ENCODE measurements around the gene CWC27.

The CWC27 gene

DNA sequence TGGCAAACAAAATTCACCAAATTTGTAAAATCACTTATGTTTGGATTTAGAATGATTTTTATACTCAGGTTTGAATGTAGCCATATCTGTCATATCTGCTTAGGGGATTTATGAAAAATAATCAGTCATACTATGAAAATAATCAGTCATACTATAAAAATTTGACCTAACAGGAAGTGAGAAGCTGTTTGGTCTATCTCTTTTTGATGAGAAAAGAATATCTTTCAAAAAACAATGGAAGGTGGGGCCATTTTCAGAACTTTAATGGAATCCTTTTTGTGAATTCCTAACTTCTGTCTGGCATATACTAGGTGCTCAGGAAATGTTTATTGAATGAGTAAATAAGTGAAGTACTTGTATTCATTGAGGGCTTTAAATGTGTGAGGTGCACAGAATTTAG is 70.1 kb downstream of the CWC27 start:
- no peak for ATAC-seq
- peaks cover 4% of the 10 kb centered on the region for H3K4me1 Mint-ChIP-seq
- no peak overlapping the region for H3K4me3 Mint-ChIP-seq
- DNase-seq, result no peak
- no peak overlapping the region for H3K27ac Mint-ChIP-seq
- no peaks in the 10 kb centered on the region for H3K9me3 Mint-ChIP-seq
- H3K36me3 Mint-ChIP-seq (ENCODE audit: low read depth), result peaks cover 29% of the 10 kb centered on the region
- no peaks in the 10 kb centered on the region for H3K27me3 Mint-ChIP-seq

DNA sequence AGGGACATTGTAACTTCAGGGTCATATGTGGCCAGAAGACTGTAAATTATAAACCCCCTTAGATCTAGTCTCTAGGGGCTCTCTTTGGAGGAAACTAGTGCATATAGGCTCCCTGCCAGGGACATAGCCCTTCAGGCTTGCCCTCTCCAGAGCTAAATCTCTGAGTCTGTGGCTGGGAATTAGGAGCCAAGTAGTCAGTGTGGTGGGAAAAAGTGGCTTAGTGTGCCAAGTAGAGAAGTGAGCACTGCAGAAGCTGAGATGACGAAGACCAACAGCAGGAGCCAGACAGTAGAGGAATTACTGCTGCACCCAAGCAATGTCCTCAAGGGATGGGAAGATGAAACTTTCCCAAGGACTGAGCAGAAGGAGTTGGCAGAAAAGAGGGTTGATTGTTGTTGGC is 71.2 kb downstream of the CWC27 start:
- no peak for ATAC-seq
- DNase-seq, result no peak
- H3K4me3 Mint-ChIP-seq, result no peak overlapping the region
- no peaks in the 10 kb centered on the region for H3K9me3 Mint-ChIP-seq
- no peaks in the 10 kb centered on the region for H3K27me3 Mint-ChIP-seq
- H3K4me1 Mint-ChIP-seq, result peaks cover 4% of the 10 kb centered on the region
- H3K36me3 Mint-ChIP-seq (ENCODE audit: low read depth), result peaks cover 40% of the 10 kb centered on the region
- H3K27ac Mint-ChIP-seq, result no peak overlapping the region

DNA sequence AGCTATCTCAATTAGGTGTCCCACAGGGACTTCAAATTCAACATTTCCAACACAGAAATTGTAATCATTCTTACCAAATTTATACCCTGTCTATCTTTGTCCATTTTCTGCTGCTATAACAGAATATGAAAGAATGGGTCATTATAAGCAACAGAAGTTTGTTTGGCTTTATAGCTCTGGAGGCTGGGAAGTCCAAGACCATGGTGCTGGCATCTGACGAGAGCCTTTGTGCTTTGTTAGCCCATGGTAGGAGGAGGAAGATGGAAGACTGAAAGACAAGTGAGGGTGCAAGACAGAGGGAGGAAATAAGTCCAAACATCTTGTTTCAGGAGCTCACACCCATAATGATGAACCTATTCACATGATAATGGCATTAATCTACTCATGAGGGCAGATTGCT is 72.2 kb downstream of the CWC27 start:
- H3K9me3 Mint-ChIP-seq, result peaks cover 10% of the 10 kb centered on the region
- no peak overlapping the region for H3K27ac Mint-ChIP-seq
- H3K27me3 Mint-ChIP-seq, result no peaks in the 10 kb centered on the region
- H3K36me3 Mint-ChIP-seq (ENCODE audit: low read depth), result peaks cover 49% of the 10 kb centered on the region
- no peak overlapping the region for H3K4me3 Mint-ChIP-seq
- no peak for DNase-seq
- peaks cover 4% of the 10 kb centered on the region for H3K4me1 Mint-ChIP-seq
- no peak for ATAC-seq

DNA sequence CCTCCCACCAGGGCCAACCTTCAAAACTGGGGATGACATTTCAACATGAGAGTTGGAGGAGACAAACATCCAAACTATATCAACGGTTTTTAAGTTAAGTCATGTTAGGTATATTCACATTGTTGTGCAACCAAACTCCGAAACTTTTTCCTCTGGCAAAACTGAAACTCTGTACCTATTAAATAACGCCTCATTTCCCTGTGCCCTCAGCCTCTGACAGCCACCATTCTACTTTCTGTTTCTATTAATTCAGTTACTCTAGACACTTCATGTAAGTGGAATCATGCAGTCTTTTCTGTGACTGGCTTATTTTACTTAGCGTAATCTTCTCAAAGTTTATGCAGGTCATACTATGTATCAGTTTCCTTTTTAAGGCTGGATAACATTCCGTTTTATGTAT is 85.0 kb downstream of the CWC27 start:
- Mint-ChIP-seq H3K27me3 (no peaks in the 10 kb centered on the region), H3K27ac (no peak overlapping the region), H3K4me3 (no peak overlapping the region), H3K36me3 (ENCODE audit: low read depth) (peaks cover 21% of the 10 kb centered on the region), H3K4me1 (no peaks in the 10 kb centered on the region), H3K9me3 (no peaks in the 10 kb centered on the region)
- DNase-seq (no peak), ATAC-seq (no peak)

DNA sequence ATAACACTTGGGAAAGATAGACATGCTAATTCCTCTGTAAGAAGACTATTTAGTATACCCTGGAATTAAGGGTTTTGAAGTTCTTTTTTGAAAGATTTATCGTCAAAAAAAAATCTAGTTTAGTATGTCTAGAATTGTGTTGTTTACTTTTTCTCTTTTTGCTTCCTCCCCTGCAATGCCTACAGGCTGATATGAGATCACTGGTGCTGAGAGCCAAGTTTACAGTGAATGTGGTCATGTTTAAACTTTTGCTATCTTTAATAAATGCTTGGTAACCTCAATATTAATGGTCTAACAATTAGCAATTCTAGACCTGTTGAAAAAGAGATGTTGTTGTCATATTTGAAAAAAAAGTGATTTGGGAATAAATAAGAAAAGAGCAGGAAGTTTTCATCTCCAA is 86.1 kb downstream of the CWC27 start:
- H3K9me3 Mint-ChIP-seq, result no peaks in the 10 kb centered on the region

DNA sequence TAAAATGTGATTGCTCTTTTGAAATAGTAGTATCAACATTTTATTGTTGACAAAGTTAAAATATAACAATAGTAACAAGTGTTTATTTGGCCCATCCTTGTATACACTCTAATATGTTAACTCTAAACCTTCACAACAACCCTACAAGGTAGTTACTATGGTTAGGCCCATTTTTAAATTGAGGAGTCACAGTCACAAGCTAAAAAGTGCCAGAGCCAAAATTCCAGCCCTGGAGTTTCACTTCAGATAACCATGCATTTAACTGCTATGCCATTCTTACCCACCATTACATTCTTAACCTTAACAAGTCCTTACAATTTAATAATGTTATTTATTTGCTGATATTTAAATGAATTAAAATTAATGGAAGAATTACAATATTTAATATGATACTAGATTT is 91.2 kb downstream of the CWC27 start:
- no peaks in the 10 kb centered on the region for H3K9me3 Mint-ChIP-seq

More for the DNA sequence above, 86.1 kb downstream of the CWC27 start:
- Mint-ChIP-seq H3K27me3 (no peaks in the 10 kb centered on the region), H3K36me3 (ENCODE audit: low read depth) (peaks cover 17% of the 10 kb centered on the region), H3K4me1 (no peaks in the 10 kb centered on the region), H3K4me3 (no peak overlapping the region), H3K27ac (no peak overlapping the region)
- ATAC-seq (no peak), DNase-seq (no peak)

DNA sequence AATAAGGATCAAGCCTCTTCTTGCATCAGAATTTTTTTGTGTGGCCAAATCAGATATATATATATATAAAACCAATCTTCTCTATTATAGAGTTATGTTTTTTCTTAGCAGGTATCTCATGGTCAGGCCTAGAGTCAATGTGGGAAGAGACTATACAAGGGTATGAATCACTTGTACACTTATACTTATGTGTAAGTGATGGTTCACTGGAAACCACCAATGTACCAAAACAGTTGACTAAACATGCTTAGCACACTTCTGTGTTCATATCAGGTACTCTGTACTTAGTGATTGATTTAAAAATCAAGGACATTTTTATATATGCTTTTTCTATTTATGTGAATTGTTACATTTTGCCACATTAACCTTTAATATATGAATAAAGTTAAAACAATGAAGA is 92.6 kb downstream of the CWC27 start:
- no peaks in the 10 kb centered on the region for H3K4me1 Mint-ChIP-seq
- H3K4me3 Mint-ChIP-seq, result no peak overlapping the region
- H3K9me3 Mint-ChIP-seq, result no peaks in the 10 kb centered on the region
- H3K27ac Mint-ChIP-seq, result no peak overlapping the region
- DNase-seq (no peak), ATAC-seq (peak; percentile 52)
- H3K36me3 Mint-ChIP-seq (ENCODE audit: low read depth), result peaks cover 3% of the 10 kb centered on the region
- no peaks in the 10 kb centered on the region for H3K27me3 Mint-ChIP-seq

More for the DNA sequence above, 91.2 kb downstream of the CWC27 start:
- ATAC-seq, result no peak
- H3K4me1 Mint-ChIP-seq, result no peaks in the 10 kb centered on the region
- no peaks in the 10 kb centered on the region for H3K27me3 Mint-ChIP-seq
- no peak for DNase-seq
- H3K4me3 Mint-ChIP-seq, result no peak overlapping the region
- H3K27ac Mint-ChIP-seq, result no peak overlapping the region
- H3K36me3 Mint-ChIP-seq (ENCODE audit: low read depth), result peaks cover 3% of the 10 kb centered on the region

DNA sequence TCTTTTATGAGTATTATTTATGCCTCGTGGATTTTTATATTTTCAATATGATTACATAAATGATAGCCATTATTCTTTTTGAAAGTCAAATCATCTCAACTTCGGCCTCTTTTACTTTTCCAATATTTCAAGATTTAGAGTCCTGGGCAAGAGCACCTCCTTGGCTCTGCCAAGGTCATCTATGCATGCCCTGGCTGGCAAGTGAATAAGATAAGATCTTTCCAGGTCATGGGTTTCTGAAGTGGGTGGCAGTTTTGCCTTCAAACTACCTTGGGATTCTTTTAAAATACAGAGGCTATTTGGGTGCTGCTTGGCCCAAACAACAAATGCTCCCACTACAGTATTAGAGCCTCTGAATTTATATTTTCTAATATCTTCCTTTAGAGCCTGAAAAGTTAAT is 95.4 kb downstream of the CWC27 start:
- no peak overlapping the region for H3K27ac Mint-ChIP-seq
- H3K9me3 Mint-ChIP-seq, result no peaks in the 10 kb centered on the region
- ATAC-seq, result no peak
- peaks cover 3% of the 10 kb centered on the region for H3K4me1 Mint-ChIP-seq
- no peak overlapping the region for H3K4me3 Mint-ChIP-seq
- H3K36me3 Mint-ChIP-seq (ENCODE audit: low read depth), result no peaks in the 10 kb centered on the region
- DNase-seq, result no peak
- H3K27me3 Mint-ChIP-seq, result no peaks in the 10 kb centered on the region

DNA sequence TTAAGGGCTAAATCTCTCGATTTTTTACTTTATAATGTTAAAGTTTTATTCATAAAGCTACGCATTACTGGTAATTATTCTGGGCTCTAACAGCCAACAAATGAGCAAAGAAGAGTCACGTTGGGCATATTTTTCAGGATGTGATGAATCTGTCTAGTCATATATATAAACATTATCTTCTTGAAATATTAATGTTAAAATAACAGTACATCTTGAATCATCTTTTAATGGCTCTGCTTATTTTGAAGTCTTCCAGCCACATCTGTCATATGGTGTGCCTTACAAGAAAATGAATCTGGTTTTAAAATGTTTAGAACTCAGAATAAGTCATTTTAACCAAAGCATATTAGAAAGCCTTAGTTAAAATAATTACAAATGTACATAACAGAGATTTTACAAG is 96.9 kb downstream of the CWC27 start:
- H3K27me3 Mint-ChIP-seq, result no peaks in the 10 kb centered on the region
- ATAC-seq (no peak), DNase-seq (no peak)
- H3K4me3 Mint-ChIP-seq, result no peak overlapping the region
- H3K4me1 Mint-ChIP-seq, result peaks cover 11% of the 10 kb centered on the region
- H3K9me3 Mint-ChIP-seq, result no peaks in the 10 kb centered on the region
- H3K27ac Mint-ChIP-seq, result no peak overlapping the region
- no peaks in the 10 kb centered on the region for H3K36me3 Mint-ChIP-seq (ENCODE audit: low read depth)

DNA sequence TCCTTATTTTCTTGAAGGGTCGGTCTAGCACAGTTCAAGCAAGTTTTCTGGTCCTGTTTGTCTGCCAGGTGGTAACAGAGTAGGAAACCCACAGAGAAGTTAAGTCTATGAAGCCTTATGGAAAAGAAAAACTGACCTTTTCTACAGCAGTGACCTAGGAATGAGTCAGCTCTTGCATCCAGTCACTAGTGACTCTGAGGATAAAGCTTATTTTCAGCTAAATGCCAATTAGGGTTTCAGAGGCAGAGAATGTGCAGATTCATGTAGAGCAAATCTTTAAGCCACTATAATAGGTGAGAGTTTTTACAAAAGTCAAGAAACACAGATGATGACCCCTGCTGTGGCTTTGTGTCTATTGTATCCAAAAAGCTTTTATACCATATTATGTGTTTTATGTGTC is 100.7 kb downstream of the CWC27 start:
- no peaks in the 10 kb centered on the region for H3K27me3 Mint-ChIP-seq
- no peaks in the 10 kb centered on the region for H3K36me3 Mint-ChIP-seq (ENCODE audit: low read depth)
- H3K27ac Mint-ChIP-seq, result peak overlapping the region; percentile 52
- no peak overlapping the region for H3K4me3 Mint-ChIP-seq
- peak; percentile 94 for ATAC-seq
- DNase-seq, result no peak
- H3K4me1 Mint-ChIP-seq, result peaks cover 11% of the 10 kb centered on the region
- no peaks in the 10 kb centered on the region for H3K9me3 Mint-ChIP-seq

DNA sequence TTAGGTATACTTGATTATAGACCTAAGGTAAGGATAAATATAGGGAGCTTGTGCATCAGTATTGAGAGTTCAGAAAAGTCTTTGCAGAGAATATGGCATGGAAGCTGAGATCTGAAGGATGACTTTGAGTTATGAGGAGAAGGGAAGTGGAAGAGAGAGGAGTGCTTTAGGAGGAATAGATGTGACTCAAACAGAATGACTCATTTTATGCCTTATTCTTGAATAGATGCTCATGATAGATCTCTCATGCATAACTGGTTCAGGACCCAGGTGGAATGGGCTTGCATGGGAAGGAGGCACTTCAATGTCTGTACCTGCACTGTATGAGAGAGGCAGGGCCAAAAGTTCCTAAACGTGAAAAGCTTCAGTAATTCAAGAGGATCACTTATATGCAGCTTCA is 103.3 kb downstream of the CWC27 start:
- Mint-ChIP-seq H3K4me3 (no peak overlapping the region), H3K36me3 (ENCODE audit: low read depth) (peaks cover 4% of the 10 kb centered on the region), H3K27me3 (no peaks in the 10 kb centered on the region), H3K27ac (no peak overlapping the region), H3K4me1 (peaks cover 11% of the 10 kb centered on the region), H3K9me3 (no peaks in the 10 kb centered on the region)
- DNase-seq (no peak), ATAC-seq (no peak)

DNA sequence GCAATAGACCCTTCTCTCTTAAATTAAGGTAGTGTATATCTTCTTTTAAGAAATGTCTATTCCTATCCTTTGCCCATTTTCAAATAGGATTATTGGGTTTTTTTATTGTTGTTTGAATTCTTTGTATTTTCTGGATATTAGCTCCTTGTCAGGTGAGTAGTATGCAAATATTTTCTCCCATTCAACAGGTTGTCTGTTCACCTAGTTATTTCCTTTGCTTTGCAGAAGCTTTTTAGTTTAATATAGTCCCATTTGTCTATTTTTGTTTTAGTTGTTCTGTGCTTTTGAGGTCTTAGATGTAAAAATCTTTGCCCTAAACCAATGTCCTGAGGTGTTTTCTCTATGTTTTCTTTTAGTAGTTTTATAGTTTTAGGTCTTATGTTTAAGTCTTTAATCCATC is 104.7 kb downstream of the CWC27 start:
- no peak overlapping the region for H3K27ac Mint-ChIP-seq
- no peak overlapping the region for H3K4me3 Mint-ChIP-seq
- peaks cover 8% of the 10 kb centered on the region for H3K36me3 Mint-ChIP-seq (ENCODE audit: low read depth)
- DNase-seq, result no peak
- no peak for ATAC-seq
- H3K9me3 Mint-ChIP-seq, result no peaks in the 10 kb centered on the region
- peaks cover 11% of the 10 kb centered on the region for H3K4me1 Mint-ChIP-seq
- H3K27me3 Mint-ChIP-seq, result no peaks in the 10 kb centered on the region

DNA sequence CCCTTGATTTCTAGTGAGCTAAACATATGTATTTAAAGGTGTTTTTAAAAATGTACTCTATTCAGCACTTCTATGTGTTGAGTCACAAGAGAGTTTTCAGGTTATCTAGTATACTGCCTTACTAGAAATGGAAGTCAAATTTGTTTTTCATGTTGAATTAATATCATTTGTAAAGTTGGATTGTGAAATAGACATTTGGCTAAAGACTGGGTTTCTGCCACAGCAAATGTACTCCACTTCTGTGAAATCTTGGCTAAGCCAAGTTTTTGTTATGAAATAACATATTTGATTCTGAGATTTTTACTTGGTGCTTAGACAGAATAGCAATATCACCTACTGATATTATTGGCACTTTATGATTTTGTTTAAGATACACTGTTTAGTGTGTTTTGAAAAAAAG is 106.0 kb downstream of the CWC27 start:
- no peaks in the 10 kb centered on the region for H3K9me3 Mint-ChIP-seq
- no peak overlapping the region for H3K27ac Mint-ChIP-seq
- no peak overlapping the region for H3K4me3 Mint-ChIP-seq
- peaks cover 8% of the 10 kb centered on the region for H3K36me3 Mint-ChIP-seq (ENCODE audit: low read depth)
- H3K27me3 Mint-ChIP-seq, result no peaks in the 10 kb centered on the region
- DNase-seq (no peak), ATAC-seq (no peak)
- peaks cover 2% of the 10 kb centered on the region for H3K4me1 Mint-ChIP-seq

DNA sequence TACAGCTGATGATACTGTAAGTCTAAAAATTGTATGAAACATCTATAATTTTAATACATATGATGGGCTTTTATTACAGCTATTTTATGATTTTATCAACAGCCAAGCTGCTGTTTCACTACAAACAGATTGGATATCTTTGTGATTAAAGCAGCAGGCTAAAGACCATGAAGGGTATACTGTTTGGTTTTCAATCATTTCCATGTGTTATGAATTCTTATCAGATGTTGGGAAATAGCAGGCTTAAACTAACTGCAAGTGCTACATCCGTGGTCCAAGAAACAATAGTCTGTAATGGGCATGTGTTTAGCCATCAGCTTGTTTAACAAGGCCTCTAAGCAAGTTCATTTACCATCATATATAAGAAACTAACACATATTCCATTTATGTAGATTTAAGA is 107.5 kb downstream of the CWC27 start:
- no peak for DNase-seq
- H3K27ac Mint-ChIP-seq, result no peak overlapping the region
- no peaks in the 10 kb centered on the region for H3K9me3 Mint-ChIP-seq
- H3K4me1 Mint-ChIP-seq, result no peaks in the 10 kb centered on the region
- no peak overlapping the region for H3K4me3 Mint-ChIP-seq
- H3K27me3 Mint-ChIP-seq, result no peaks in the 10 kb centered on the region
- ATAC-seq, result no peak
- H3K36me3 Mint-ChIP-seq (ENCODE audit: low read depth), result peaks cover 8% of the 10 kb centered on the region

DNA sequence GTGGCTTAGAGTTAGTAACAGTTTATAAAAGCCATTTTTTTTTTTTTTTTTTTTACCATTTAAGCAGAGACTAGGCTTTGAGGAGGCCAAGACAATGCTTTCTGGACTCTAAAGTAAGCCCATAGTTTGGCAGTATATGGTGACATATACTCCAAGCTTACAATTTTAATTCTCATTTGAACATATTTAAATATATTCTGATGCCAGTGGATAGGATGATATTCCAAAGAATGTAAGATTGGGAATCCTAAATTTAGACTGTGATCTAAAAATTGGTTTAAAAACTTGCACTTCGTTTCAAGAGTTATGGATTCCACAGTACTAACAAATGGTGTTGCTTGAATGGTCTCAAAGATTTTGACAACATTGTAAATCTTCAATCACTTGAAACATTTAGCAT is 112.1 kb downstream of the CWC27 start:
- H3K36me3 Mint-ChIP-seq (ENCODE audit: low read depth), result peaks cover 7% of the 10 kb centered on the region
- H3K9me3 Mint-ChIP-seq, result no peaks in the 10 kb centered on the region
- H3K4me1 Mint-ChIP-seq, result no peaks in the 10 kb centered on the region
- H3K27me3 Mint-ChIP-seq, result no peaks in the 10 kb centered on the region
- no peak overlapping the region for H3K4me3 Mint-ChIP-seq
- no peak for DNase-seq
- no peak for ATAC-seq
- no peak overlapping the region for H3K27ac Mint-ChIP-seq

DNA sequence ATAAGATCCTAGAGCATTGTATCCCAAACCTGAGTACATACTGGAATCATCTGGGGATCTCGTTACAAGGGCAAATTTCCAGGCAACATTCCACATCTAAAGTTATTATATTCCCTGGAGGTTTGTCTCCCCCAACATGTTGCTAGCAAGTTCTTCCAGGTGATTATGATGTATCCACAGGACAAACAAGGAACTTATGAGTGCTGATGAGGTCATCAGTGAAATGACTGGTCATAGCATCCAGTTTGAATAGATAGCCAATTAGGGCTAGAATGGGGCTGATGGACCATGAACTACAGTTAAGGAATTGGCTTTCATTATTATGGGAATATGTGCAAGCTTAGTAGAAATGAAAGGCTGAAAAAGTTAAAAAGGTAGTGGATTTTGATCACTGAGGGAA is 115.2 kb downstream of the CWC27 start:
- no peaks in the 10 kb centered on the region for H3K27me3 Mint-ChIP-seq
- no peak overlapping the region for H3K27ac Mint-ChIP-seq
- H3K36me3 Mint-ChIP-seq (ENCODE audit: low read depth), result peaks cover 2% of the 10 kb centered on the region
- no peak for ATAC-seq
- no peaks in the 10 kb centered on the region for H3K9me3 Mint-ChIP-seq
- no peak for DNase-seq
- H3K4me3 Mint-ChIP-seq, result no peak overlapping the region
- H3K4me1 Mint-ChIP-seq, result no peaks in the 10 kb centered on the region
